Thoracic aorta (tissue), 2 donors: ENCODE data around the gene CARS1. TPM values are rescaled to one million over a fixed set of nuclear protein-coding genes. Genes with fewer than 3 reads are reported as not detected.

Experiments
- ATAC-seq: fragments of 150-250 bp; one replicate; pipeline ENCODE4 v1.8.0; 2017; ENCODE audit warnings: low read depth; ENCODE audit not compliant: insufficient number of reproducible peaks, low FRiP score
- DNase-seq: peaks from one replicate; pipeline ENCODE4 v3.0.0-alpha.2; 2020; ENCODE audit warnings: low spot score
- H3K27ac ChIP-seq, 2 donors: fragments of 200-600 bp; sonication (generic); 1 replicate in 1 of 2; 2 replicates in 1 of 2; pipeline ENCODE4 v1.5.1; 2016; ENCODE audit warnings: mild to moderate bottlenecking in 2 of 2, moderate library complexity in 2 of 2
- H3K27me3 ChIP-seq: fragments of 200-600 bp; sonication (generic); replicated peaks from 2 replicates; pipeline ENCODE4 v1.6.0; 2016; ENCODE audit warnings: mild to moderate bottlenecking; ENCODE audit not compliant: insufficient read depth
- H3K36me3 ChIP-seq: fragments of 200-600 bp; sonication (generic); one replicate; pipeline ENCODE4 v1.5.1; 2016
- H3K4me1 ChIP-seq, 2 donors: fragments of 200-600 bp; sonication (generic); 1 replicate in 1 of 2; 2 replicates in 1 of 2; pipeline versions ENCODE4 v1.5.1 to v1.6.0; 2016; ENCODE audit warnings: low read depth in 2 of 2, mild to moderate bottlenecking in 1 of 2; ENCODE audit not compliant: control insufficient read depth in 1 of 2
- H3K4me3 ChIP-seq: fragments of 200-600 bp; sonication (generic); 2 replicates; pipeline ENCODE4 v1.5.1; 2016; ENCODE audit warnings: mild to moderate bottlenecking
- H3K9me3 ChIP-seq: fragments of 200-600 bp; sonication (generic); 2 replicates; pipeline ENCODE4 v1.5.1; 2016
- CTCF ChIP-seq: fragments of 200-600 bp; sonication (generic); IDR thresholded peaks from one replicate; pipeline ENCODE4 v1.5.1; 2019; ENCODE audit warnings: antibody characterized with exemption
- total RNA-seq, 2 donors: library from RNA; depleted of rRNA; stranded (reverse); fragments of >200 nt; gene quantifications; one replicate each; pipeline versions ENCODE4 v1.1.0 to v1.2.3, GENCODE V29; 2016

Gene CARS1
- total RNA-seq, 2 donors from 2014 or later, result 38.4 to 56.5 TPM

GRCh38 chr11:3103076-3103475, 45.9 kb upstream of the CARS1 start:
- Histone ChIP-seq H3K4me1 (no peaks in the 10 kb centered on the region), H3K27ac (no peak overlapping the region), H3K36me3 (peaks cover 39% of the 10 kb centered on the region), H3K9me3 (no peaks in the 10 kb centered on the region), H3K4me3 (no peak overlapping the region), H3K27me3 (no peaks in the 10 kb centered on the region)
- DNase-seq (no peak), ATAC-seq (no peak)
- no peak for TF ChIP-seq CTCF

DNA sequence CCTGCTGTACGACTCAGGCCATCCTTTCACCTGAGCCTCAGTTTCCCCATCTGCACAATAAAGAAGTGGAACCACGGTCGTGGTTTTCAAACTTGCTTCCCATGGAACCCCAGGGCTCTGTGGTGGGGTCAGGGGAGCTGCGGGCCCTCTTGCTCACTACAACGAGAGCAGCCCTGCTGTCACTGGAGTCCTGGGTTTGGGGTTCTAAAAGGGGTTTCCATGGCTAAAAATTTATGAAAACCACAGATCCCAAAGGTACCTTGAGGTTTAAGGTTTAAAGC, 45.4 kb upstream of the CARS1 start:
- Histone ChIP-seq H3K9me3 (no peaks in the 10 kb centered on the region), H3K27me3 (no peaks in the 10 kb centered on the region), H3K27ac (no peak overlapping the region), H3K4me3 (no peak overlapping the region), H3K4me1 (no peaks in the 10 kb centered on the region), H3K36me3 (peaks cover 38% of the 10 kb centered on the region)
- ATAC-seq (no peak), DNase-seq (no peak)
- TF ChIP-seq CTCF, result no peak

DNA sequence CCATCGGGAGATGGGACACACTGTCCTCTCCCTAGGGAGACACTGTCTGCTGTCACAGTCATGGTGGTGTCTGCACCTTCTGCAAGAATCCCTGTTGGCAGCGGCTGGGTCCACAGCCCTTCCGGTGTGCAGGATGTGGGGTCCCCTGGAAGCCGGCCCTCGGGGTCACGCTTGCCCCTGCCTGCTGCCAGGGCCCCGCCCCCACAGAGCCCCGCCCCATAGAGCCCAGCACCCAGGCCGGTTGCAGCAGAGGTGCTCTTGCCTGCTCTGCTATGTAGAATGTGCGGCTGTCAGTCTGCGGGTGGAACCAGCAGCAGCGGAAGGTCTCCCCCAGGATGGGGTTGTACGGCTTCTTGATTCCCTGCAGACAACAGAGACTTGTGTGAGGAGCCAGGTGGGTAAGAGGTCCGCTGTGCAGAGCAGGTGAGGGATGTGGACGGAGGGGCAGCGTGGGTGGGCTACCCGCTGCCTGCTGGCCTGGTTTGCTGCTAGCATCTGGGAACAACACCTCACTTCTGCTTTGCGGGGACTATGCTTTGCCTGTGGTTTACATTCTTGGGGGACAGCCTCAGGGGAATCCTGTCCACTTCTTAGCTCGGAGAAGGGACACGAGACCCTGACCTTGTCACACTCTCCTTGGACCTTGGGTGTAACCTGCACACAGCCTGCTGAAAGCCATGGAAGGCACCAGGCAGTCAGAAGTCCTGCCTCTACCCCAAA, 44.9 kb upstream of the CARS1 start:
- no peak for TF ChIP-seq CTCF
- H3K27me3 ChIP-seq, result no peaks in the 10 kb centered on the region
- H3K4me1 ChIP-seq, result no peaks in the 10 kb centered on the region
- H3K9me3 ChIP-seq, result no peaks in the 10 kb centered on the region
- no peak for DNase-seq
- no peak overlapping the region for H3K27ac ChIP-seq
- H3K4me3 ChIP-seq, result no peak overlapping the region
- H3K36me3 ChIP-seq, result peaks cover 33% of the 10 kb centered on the region
- no peak for ATAC-seq

- Histone ChIP-seq H3K4me1 (no peaks in the 10 kb centered on the region), H3K4me3 (no peak overlapping the region), H3K9me3 (no peaks in the 10 kb centered on the region), H3K27ac (no peak overlapping the region), H3K36me3 (peaks cover 22% of the 10 kb centered on the region), H3K27me3 (no peaks in the 10 kb centered on the region)
- DNase-seq (no peak), ATAC-seq (no peak)
- TF ChIP-seq CTCF, result no peak
Observed at GRCh38 chr11:3099178-3099577, 42.0 kb upstream of the CARS1 start.

GRCh38 chr11:3096909-3097530, 39.8 kb upstream of the CARS1 start:
- Histone ChIP-seq H3K4me3 (no peak overlapping the region), H3K4me1 (no peaks in the 10 kb centered on the region), H3K27me3 (no peaks in the 10 kb centered on the region), H3K27ac (no peak overlapping the region), H3K9me3 (no peaks in the 10 kb centered on the region), H3K36me3 (peaks cover 22% of the 10 kb centered on the region)
- no peak for DNase-seq
- TF ChIP-seq CTCF, result no peak
- ATAC-seq, result no peak
